Medulla oblongata (tissue), 1 donor: ENCODE measurements around the gene LCOR.

Experiments
- DNase-seq: peaks from one replicate; pipeline ENCODE4 v3.0.0-alpha.2; 2015; ENCODE audit errors: extremely low spot score

LCOR gene

GRCh38 chr10:96987141-96987841 lies 155.2 kb downstream of the LCOR start:
- DNase-seq = no peak

GRCh38 chr10:96987842-96988175 lies 155.7 kb downstream of the LCOR start:
- no peak for DNase-seq

GRCh38 chr10:96988426-96988825 lies 156.3 kb downstream of the LCOR start:
- no peak for DNase-seq

- DNase-seq = no peak
Measured at GRCh38 chr10:96991313-96991841, 159.3 kb downstream of the LCOR start.

- DNase-seq = no peak
Measured at GRCh38 chr10:96992721-96993120, 160.6 kb downstream of the LCOR start.

GRCh38 chr10:96995851-96996250 lies 163.8 kb downstream of the LCOR start:
- DNase-seq = peak; percentile 9

- DNase-seq = no peak
Measured at GRCh38 chr10:96996275-96996965, 164.3 kb downstream of the LCOR start.

GRCh38 chr10:96998329-96998888 lies 166.3 kb downstream of the LCOR start:
- DNase-seq = no peak

- DNase-seq = no peak
Measured at GRCh38 chr10:96999337-96999736, 167.2 kb downstream of the LCOR start.

GRCh38 chr10:96999987-97000386 lies 167.9 kb downstream of the LCOR start:
- DNase-seq = no peak

- DNase-seq = no peak
Measured at GRCh38 chr10:97000487-97001182, 168.5 kb downstream of the LCOR start.

GRCh38 chr10:97001183-97001991 lies 169.3 kb downstream of the LCOR start:
- DNase-seq = no peak

GRCh38 chr10:97002670-97003069 lies 170.6 kb downstream of the LCOR start:
- DNase-seq = no peak

- no peak for DNase-seq
Measured at GRCh38 chr10:97003151-97003803, 171.2 kb downstream of the LCOR start.

- no peak for DNase-seq
Measured at GRCh38 chr10:97003804-97004201, 171.7 kb downstream of the LCOR start.

GRCh38 chr10:97004591-97004990 lies 172.5 kb downstream of the LCOR start:
- DNase-seq = no peak

GRCh38 chr10:97005349-97005748 lies 173.3 kb downstream of the LCOR start:
- no peak for DNase-seq

GRCh38 chr10:97006364-97006763 lies 174.3 kb downstream of the LCOR start:
- no peak for DNase-seq

GRCh38 chr10:97007417-97007816 lies 175.3 kb downstream of the LCOR start:
- no peak for DNase-seq

GRCh38 chr10:97010695-97011206 lies 178.7 kb downstream of the LCOR start:
- DNase-seq = no peak

GRCh38 chr10:97011397-97011796 lies 179.3 kb downstream of the LCOR start:
- DNase-seq = no peak
